SK-N-SH (cell line): ENCODE measurements around the gene KRT14. TPM values are rescaled to one million over a fixed set of nuclear protein-coding genes. Genes with fewer than 3 reads are reported as not detected.

Experiments
- CTCF ChIA-PET: fragments of 300-600, 350-600 bp; formaldehyde crosslinking; extraction: SDS; loops from one replicate; lab custom pipeline; 2021; lab: Yijun Ruan, JAX
- POLR2A ChIA-PET: fragments of 350-600 bp; sonication (Branson Sonifier 250); formaldehyde crosslinking; extraction: SDS; loops from one replicate; lab custom pipeline; 2020; ENCODE audit warnings: antibody characterized with exemption, inconsistent platforms; lab: Yijun Ruan, JAX
- DNase-seq: peaks from one replicate; pipeline ENCODE4 v3.0.0; 2012
- H2AFZ ChIP-seq: fragments of 200-600 bp; sonication (generic); 2 replicates; pipeline ENCODE4 v1.8.1; 2016; ENCODE audit warnings: antibody characterized with exemption, mild to moderate bottlenecking, low read depth
- H3F3A ChIP-seq: fragments of 200-600 bp; sonication (generic); replicated peaks from 2 replicates; pipeline ENCODE3; 2016; ENCODE audit warnings: antibody characterized with exemption, mild to moderate bottlenecking; ENCODE audit not compliant: insufficient read depth
- H3K27ac ChIP-seq, 2 experiments: fragments of 200-500 bp in 1 of 2; fragments of 200-600 bp in 1 of 2; sonication (Bioruptor generic) in 1 of 2; sonication (generic), shearing (Covaris generic) in 1 of 2; 2 replicates each; pipeline versions ENCODE4 v1.5.1 to v1.6.1; 2014 to 2016; ENCODE audit warnings: low read depth in 2 of 2, inconsistent platforms in 1 of 2, low read length in 1 of 2, mild to moderate bottlenecking in 1 of 2, mixed read lengths in 1 of 2
- H3K27me3 ChIP-seq: fragments of 200-600 bp; sonication (generic), shearing (Covaris generic); 2 replicates; pipeline ENCODE4 v1.6.1; 2016; ENCODE audit warnings: mixed run types; ENCODE audit not compliant: insufficient read depth
- H3K36me3 ChIP-seq, 2 experiments: fragments of 200-500 bp in 1 of 2; fragments of 200-600 bp in 1 of 2; sonication (Bioruptor generic) in 1 of 2; sonication (generic) in 1 of 2; replicated peaks in 1 of 2; 2 replicates each; pipeline versions ENCODE3 to v1.5.1; 2014 to 2016; ENCODE audit warnings: low read length in 1 of 2, mild to moderate bottlenecking in 1 of 2; ENCODE audit not compliant: insufficient read depth in 2 of 2, control insufficient read depth in 1 of 2
- H3K4me1 ChIP-seq, 2 experiments: fragments of 200-500 bp in 1 of 2; fragments of 200-600 bp in 1 of 2; sonication (Bioruptor generic) in 1 of 2; sonication (generic), shearing (Covaris generic) in 1 of 2; 2 replicates each; pipeline versions ENCODE4 v1.5.1 to v1.6.1; 2014 to 2016; ENCODE audit warnings: low read depth in 1 of 2, low read length in 1 of 2, mixed run types in 1 of 2; ENCODE audit not compliant: insufficient read depth in 2 of 2, control insufficient read depth in 1 of 2
- H3K4me2 ChIP-seq: fragments of 200-600 bp; sonication (generic), shearing (Covaris generic); 2 replicates; pipeline ENCODE4 v1.6.1; 2017; ENCODE audit warnings: mixed run types
- H3K4me3 ChIP-seq, 2 experiments: fragments of 200-500 bp in 1 of 2; fragments of 200-600 bp in 1 of 2; sonication (Bioruptor generic) in 1 of 2; sonication (generic), shearing (Covaris generic) in 1 of 2; 2 replicates each; pipeline versions ENCODE4 v1.5.1 to v1.8.1; 2014 to 2016; ENCODE audit warnings: low read depth in 2 of 2, inconsistent platforms in 1 of 2, low read length in 1 of 2, mild to moderate bottlenecking in 1 of 2, mixed read lengths in 1 of 2, moderate library complexity in 1 of 2
- H3K79me2 ChIP-seq: fragments of 200-600 bp; sonication (generic); 2 replicates; pipeline ENCODE4 v1.8.1; 2017; ENCODE audit warnings: mild to moderate bottlenecking; ENCODE audit not compliant: insufficient read depth
- H3K9ac ChIP-seq: fragments of 200-600 bp; sonication (generic); 2 replicates; pipeline ENCODE4 v1.6.1; 2017; ENCODE audit warnings: mixed run types
- H3K9me2 ChIP-seq: fragments of 200-600 bp; sonication (generic); 2 replicates; pipeline ENCODE4 v1.6.1; 2017; ENCODE audit warnings: mixed run types
- H3K9me3 ChIP-seq: fragments of 200-600 bp; sonication (generic); 2 replicates; pipeline ENCODE4 v1.6.1; 2017; ENCODE audit warnings: mixed run types, mild to moderate bottlenecking, moderate library complexity
- H4K20me1 ChIP-seq: fragments of 200-600 bp; sonication (generic); 2 replicates; pipeline ENCODE4 v1.6.1; 2017; ENCODE audit warnings: mild to moderate bottlenecking, mixed run types; ENCODE audit not compliant: insufficient read depth
- FOXM1 ChIP-seq: IDR thresholded peaks from 2 replicates; pipeline ENCODE4 v1.4.0; 2012; ENCODE audit warnings: low read depth, mild to moderate bottlenecking
- MAX ChIP-seq: IDR thresholded peaks from 2 replicates; pipeline ENCODE4 v1.4.0; 2012; ENCODE audit warnings: low read depth
- MXI1 ChIP-seq: IDR thresholded peaks from 2 replicates; pipeline ENCODE4 v1.6.1; 2012; ENCODE audit warnings: mild to moderate bottlenecking, low read depth, low read length, improper control_type of control experiment
- NFIC ChIP-seq: IDR thresholded peaks from 2 replicates; pipeline ENCODE4 v1.4.0; 2012; ENCODE audit warnings: borderline replicate concordance
- NRF1 ChIP-seq: IDR thresholded peaks from 2 replicates; pipeline ENCODE4 v1.6.1; 2012; ENCODE audit warnings: low read depth, mild to moderate bottlenecking, low read length
- POLR2AphosphoS5 ChIP-seq: IDR thresholded peaks from 2 replicates; pipeline ENCODE4 v1.6.1; 2012; ENCODE audit warnings: low read depth, low read length
- RCOR1 ChIP-seq: fragments of 150-350 bp; IDR thresholded peaks from 2 replicates; pipeline ENCODE4 v1.6.1; 2017; ENCODE audit warnings: antibody characterized with exemption, low read length
- REST ChIP-seq: IDR thresholded peaks from 2 replicates; pipeline ENCODE4 v1.6.1; 2012; ENCODE audit warnings: mild to moderate bottlenecking, low read depth, low read length, moderate library complexity
- TAF1 ChIP-seq: IDR thresholded peaks from 2 replicates; pipeline ENCODE4 v1.6.1; 2012; ENCODE audit warnings: low read depth, mild to moderate bottlenecking, low read length, moderate library complexity, borderline replicate concordance
- WGBS: methylation state at CpG from one replicate; pipeline ENCODE4 v1.1.6; 2017; ENCODE audit warnings: low lambda C conversion rate; 5-methylcytosine and 5-hydroxymethylcytosine counted together
- polyA plus RNA-seq, 3 experiments: library from polyadenylated mRNA; depleted of rRNA; stranded (reverse); fragments of >200 nt; gene quantifications; 2 replicates each; pipeline ENCODE4 v1.2.3, GENCODE V29; 2012

KRT14 gene
- polyA plus RNA-seq, 1 of the 3 experiments (the other 2 are of a cell fraction) = not detected

GRCh38 chr17:41532947-41533570, 53.6 kb downstream of the KRT14 start:
- no peak for DNase-seq
- no peaks in the 10 kb centered on the region for H3K36me3 ChIP-seq
- H3K4me1 ChIP-seq = peaks cover 27 to 59% of the 10 kb centered on the region in 2 experiments
- no peaks in the 10 kb centered on the region for H3K27me3 ChIP-seq
- H3K27ac ChIP-seq = no peak overlapping the region
- 92% methylated on average over 9 of the region's 9 CpGs for WGBS
- no peak for TF ChIP-seq MAX
- no peak for TF ChIP-seq TAF1
- TF ChIP-seq REST = no peak
- no peak for TF ChIP-seq POLR2AphosphoS5
- no peak for TF ChIP-seq NRF1
- TF ChIP-seq FOXM1 = no peak
- TF ChIP-seq MXI1 = no peak
- TF ChIP-seq RCOR1 = no peak
- TF ChIP-seq NFIC = no peak
- H3K4me3 ChIP-seq = no peak overlapping the region
- no peaks in the 10 kb centered on the region for H3K79me2 ChIP-seq
- no peak overlapping the region for H3K4me2 ChIP-seq
- H3F3A ChIP-seq = peaks cover 22% of the 10 kb centered on the region
- CTCF ChIA-PET = interaction anchor here (0.8 to 10.6 kb wide), 8 partner anchors 9 to 620 kb away, joined by 3 to 144 read pairs (median 3); no protein-coding TSS in a partner anchor
- H3K9me2 ChIP-seq = no peaks in the 10 kb centered on the region
- H3K9ac ChIP-seq = no peak overlapping the region
- POLR2A ChIA-PET = no interaction called here
- H4K20me1 ChIP-seq = no peaks in the 10 kb centered on the region
- no peaks in the 10 kb centered on the region for H3K9me3 ChIP-seq
- no peak overlapping the region for H2AFZ ChIP-seq

Other genes with a start within 250 kb of the KRT14 start
- gene KRT33A, start 236.1 kb downstream of the KRT14 start, polyA plus RNA-seq (2012; rRNA removed) = not detected in 2 replicates
- gene KRT33B, start 217.1 kb downstream of the KRT14 start, polyA plus RNA-seq (2012; rRNA removed) = 0.08 TPM in 1 of 2 replicates, not detected in the other
- 0.05 and 0.08 TPM in 2 replicates for gene KRT34, start 204.6 kb downstream of the KRT14 start, polyA plus RNA-seq (2012; rRNA removed)
- 0.03 TPM in 1 of 2 replicates, not detected in the other for gene KRT31, start 189.3 kb downstream of the KRT14 start, polyA plus RNA-seq (2012; rRNA removed)
- not detected in 2 replicates for gene KRT37, start 162.3 kb downstream of the KRT14 start, polyA plus RNA-seq (2012; rRNA removed)
- not detected in 2 replicates for gene KRT38, start 145.9 kb downstream of the KRT14 start, polyA plus RNA-seq (2012; rRNA removed)
- not detected in 2 replicates for gene KRT32, start 119.5 kb downstream of the KRT14 start, polyA plus RNA-seq (2012; rRNA removed)
- gene KRT35, start 105.7 kb downstream of the KRT14 start, polyA plus RNA-seq (2012; rRNA removed) = not detected in 2 replicates
- gene KRT36, start 97.0 kb downstream of the KRT14 start, polyA plus RNA-seq (2012; rRNA removed) = not detected in 2 replicates
- gene KRT13, start 81.3 kb downstream of the KRT14 start, polyA plus RNA-seq (2012; rRNA removed) = 0.39 and 0.67 TPM in 2 replicates
- gene KRT15, start 68.0 kb downstream of the KRT14 start, polyA plus RNA-seq (2012; rRNA removed) = 16.9 and 17.0 TPM in 2 replicates
- 1.8 and 2.5 TPM in 2 replicates for gene KRT19, start 58.6 kb downstream of the KRT14 start, polyA plus RNA-seq (2012; rRNA removed)
- gene KRT9, start 14.8 kb downstream of the KRT14 start, polyA plus RNA-seq (2012; rRNA removed) = not detected in 2 replicates
- gene KRT16, start 25.9 kb upstream of the KRT14 start, polyA plus RNA-seq (2012; rRNA removed) = not detected in 2 replicates
- gene KRT17, start 37.7 kb upstream of the KRT14 start, polyA plus RNA-seq (2012; rRNA removed) = 0.19 and 0.39 TPM in 2 replicates
- gene EIF1, start 102.0 kb upstream of the KRT14 start, polyA plus RNA-seq (2012; rRNA removed) = 300 and 336 TPM in 2 replicates
- gene GAST, start 125.4 kb upstream of the KRT14 start, polyA plus RNA-seq (2012; rRNA removed) = not detected in 2 replicates
- gene HAP1, start 147.7 kb upstream of the KRT14 start, polyA plus RNA-seq (2012; rRNA removed) = 0.16 and 0.18 TPM in 2 replicates
- gene JUP, start 199.8 kb upstream of the KRT14 start, polyA plus RNA-seq (2012; rRNA removed) = 9.3 and 13.0 TPM in 2 replicates
- gene P3H4, start 225.1 kb upstream of the KRT14 start, polyA plus RNA-seq (2012; rRNA removed) = 55.5 and 88.3 TPM in 2 replicates
- 360 and 377 TPM in 2 replicates for gene FKBP10, start 226.1 kb upstream of the KRT14 start, polyA plus RNA-seq (2012; rRNA removed)
- gene NT5C3B, start 249.3 kb upstream of the KRT14 start, polyA plus RNA-seq (2012; rRNA removed) = 87.4 and 98.0 TPM in 2 replicates